Lower leg skin (tissue), 4 donors: ENCODE measurements around the gene YKT6. TPM values are rescaled to one million over a fixed set of nuclear protein-coding genes. Genes with fewer than 3 reads are reported as not detected.

Source experiments
- DNase-seq, 2 donors: peaks; one replicate each; pipeline ENCODE4 v3.0.0-alpha.2; 2019; ENCODE audit warnings: low spot score in 2 of 2
- H3K4me3 ChIP-seq: fragments of 200-600 bp; sonication (generic); 2 replicates; pipeline ENCODE4 v1.5.1; 2017; ENCODE audit warnings: mild to moderate bottlenecking, low read depth; ENCODE audit not compliant: poor library complexity, severe bottlenecking
- CTCF ChIP-seq, 3 donors: fragments of 450-650 bp; IDR thresholded peaks; one replicate each; pipeline ENCODE4 v1.5.1; 2016; ENCODE audit warnings: antibody characterized with exemption in 3 of 3, mild to moderate bottlenecking in 3 of 3, moderate library complexity in 2 of 3
- POLR2A ChIP-seq, 2 donors: fragments of 450-650 bp; IDR thresholded peaks; one replicate each; pipeline ENCODE4 v1.6.1; 2016 to 2017; ENCODE audit warnings: antibody characterized with exemption in 2 of 2, mild to moderate bottlenecking in 1 of 2, moderate library complexity in 1 of 2
- WGBS, 2 donors: methylation state at CpG; one replicate each; pipeline ENCODE4 v1.1.5; 2018; 5-methylcytosine and 5-hydroxymethylcytosine counted together
- intact Hi-C: fragments of 100-400 bp; cut with DNase I; formaldehyde crosslinking; loops from one replicate; pipeline ENCODE4 v1.15.0; 2023; ENCODE audit warnings: low total_unique reads
- total RNA-seq, 4 donors: library from RNA; depleted of rRNA; stranded (reverse); fragments of >200 nt; gene quantifications; one replicate each; pipeline ENCODE4 v1.1.0, GENCODE V29; 2016

The YKT6 gene
- total RNA-seq, 4 donors from 2014 or later, result 38.5 to 51.3 (median 44.3) TPM

GRCh38 chr7:44220046-44220357 lies 19.2 kb downstream of the YKT6 start:
- TF ChIP-seq POLR2A (IDR thresholded peaks at IDR 0.05) (no peak), CTCF (IDR thresholded peaks at IDR 0.05) (no peak)
- WGBS, 2 donors, result 93 to 98% methylated on average over 26 of the region's 26 CpGs
- peak in 1 of 2 donors; percentile 78 for DNase-seq
- intact Hi-C loops, result no loop called here
- H3K4me3 ChIP-seq, result no peak overlapping the region

GRCh38 chr7:44220358-44221112 lies 19.8 kb downstream of the YKT6 start:
- no peak for TF ChIP-seq CTCF (IDR thresholded peaks at IDR 0.05)
- no peak for TF ChIP-seq POLR2A (IDR thresholded peaks at IDR 0.05)
- 88 to 89% methylated on average over 24 of the region's 24 CpGs for WGBS, 2 donors
- no peak for DNase-seq

GRCh38 chr7:44221231-44221791 lies 20.5 kb downstream of the YKT6 start:
- DNase-seq, result no peak
- H3K4me3 ChIP-seq, result no peak overlapping the region

More at GRCh38 chr7:44220358-44221112, 19.8 kb downstream of the YKT6 start:
- intact Hi-C loops, result no loop called here
- H3K4me3 ChIP-seq, result no peak overlapping the region

GRCh38 chr7:44222074-44222473 lies 21.3 kb downstream of the YKT6 start:
- intact Hi-C loops, result no loop called here
- H3K4me3 ChIP-seq, result no peak overlapping the region
- WGBS, 2 donors, result 86 to 90% methylated on average over 11 of the region's 11 CpGs
- no peak for DNase-seq
- TF ChIP-seq POLR2A (IDR thresholded peaks at IDR 0.05), result no peak
- TF ChIP-seq CTCF (IDR thresholded peaks at IDR 0.05), result no peak

More at GRCh38 chr7:44221231-44221791, 20.5 kb downstream of the YKT6 start:
- intact Hi-C loops, result no loop called here
- WGBS, 2 donors, result 74% methylated on average over 29 to 30 of the region's 30 CpGs
- TF ChIP-seq POLR2A (IDR thresholded peaks at IDR 0.05) (no peak), CTCF (IDR thresholded peaks at IDR 0.05) (no peak)

- DNase-seq, result no peak
- intact Hi-C loops, result no loop called here
- 80 to 86% methylated on average over 10 to 11 of the region's 11 CpGs for WGBS, 2 donors
- TF ChIP-seq POLR2A (IDR thresholded peaks at IDR 0.05) (no peak), CTCF (IDR thresholded peaks at IDR 0.05) (no peak)
- no peak overlapping the region for H3K4me3 ChIP-seq
Measured at GRCh38 chr7:44222776-44223261, 22.0 kb downstream of the YKT6 start.
